ENCODE measurements around the gene ABCA10. TPM values are rescaled to one million over a fixed set of nuclear protein-coding genes. Genes with fewer than 3 reads are reported as not detected.

The ABCA10 gene
- total RNA-seq, 1 experiment from 2014 or later, result 0.34 TPM

DNA sequence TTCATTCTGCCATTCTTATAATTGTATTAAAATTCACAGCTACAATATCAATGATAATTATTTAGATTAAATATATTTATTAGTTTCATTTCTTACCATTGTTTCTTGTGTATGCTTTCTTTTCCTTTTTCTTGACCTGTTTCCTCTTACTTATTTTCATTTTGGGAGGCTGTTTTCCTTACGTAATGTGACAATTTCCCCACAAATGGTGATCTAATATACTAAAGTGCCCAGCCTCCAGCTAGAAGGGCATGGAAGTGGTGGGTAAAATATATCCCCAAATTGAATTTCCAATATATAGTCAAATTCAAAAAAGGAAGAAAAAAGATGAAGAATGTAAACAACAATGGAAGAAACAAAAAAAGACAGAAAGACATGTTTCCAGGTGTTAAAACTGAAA, 85.5 kb downstream of the ABCA10 start (continued):
- TF ChIP-seq, protein P1, sequence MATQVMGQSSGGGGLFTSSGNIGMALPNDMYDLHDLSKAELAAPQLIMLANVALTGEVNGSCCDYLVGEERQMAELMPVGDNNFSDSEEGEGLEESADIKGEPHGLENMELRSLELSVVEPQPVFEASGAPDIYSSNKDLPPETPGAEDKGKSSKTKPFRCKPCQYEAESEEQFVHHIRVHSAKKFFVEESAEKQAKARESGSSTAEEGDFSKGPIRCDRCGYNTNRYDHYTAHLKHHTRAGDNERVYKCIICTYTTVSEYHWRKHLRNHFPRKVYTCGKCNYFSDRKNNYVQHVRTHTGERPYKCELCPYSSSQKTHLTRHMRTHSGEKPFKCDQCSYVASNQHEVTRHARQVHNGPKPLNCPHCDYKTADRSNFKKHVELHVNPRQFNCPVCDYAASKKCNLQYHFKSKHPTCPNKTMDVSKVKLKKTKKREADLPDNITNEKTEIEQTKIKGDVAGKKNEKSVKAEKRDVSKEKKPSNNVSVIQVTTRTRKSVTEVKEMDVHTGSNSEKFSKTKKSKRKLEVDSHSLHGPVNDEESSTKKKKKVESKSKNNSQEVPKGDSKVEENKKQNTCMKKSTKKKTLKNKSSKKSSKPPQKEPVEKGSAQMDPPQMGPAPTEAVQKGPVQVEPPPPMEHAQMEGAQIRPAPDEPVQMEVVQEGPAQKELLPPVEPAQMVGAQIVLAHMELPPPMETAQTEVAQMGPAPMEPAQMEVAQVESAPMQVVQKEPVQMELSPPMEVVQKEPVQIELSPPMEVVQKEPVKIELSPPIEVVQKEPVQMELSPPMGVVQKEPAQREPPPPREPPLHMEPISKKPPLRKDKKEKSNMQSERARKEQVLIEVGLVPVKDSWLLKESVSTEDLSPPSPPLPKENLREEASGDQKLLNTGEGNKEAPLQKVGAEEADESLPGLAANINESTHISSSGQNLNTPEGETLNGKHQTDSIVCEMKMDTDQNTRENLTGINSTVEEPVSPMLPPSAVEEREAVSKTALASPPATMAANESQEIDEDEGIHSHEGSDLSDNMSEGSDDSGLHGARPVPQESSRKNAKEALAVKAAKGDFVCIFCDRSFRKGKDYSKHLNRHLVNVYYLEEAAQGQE (IDR thresholded peaks at IDR 0.05; ENCODE audit: low read depth), result no peak
- TF ChIP-seq, protein P2, sequence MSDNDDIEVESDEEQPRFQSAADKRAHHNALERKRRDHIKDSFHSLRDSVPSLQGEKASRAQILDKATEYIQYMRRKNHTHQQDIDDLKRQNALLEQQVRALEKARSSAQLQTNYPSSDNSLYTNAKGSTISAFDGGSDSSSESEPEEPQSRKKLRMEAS (IDR thresholded peaks at IDR 0.05), result no peak
- TF ChIP-seq ELF1 (IDR thresholded peaks at IDR 0.05; ENCODE audit: borderline replicate concordance, low read depth), result no peak
- TF ChIP-seq, protein P3, sequence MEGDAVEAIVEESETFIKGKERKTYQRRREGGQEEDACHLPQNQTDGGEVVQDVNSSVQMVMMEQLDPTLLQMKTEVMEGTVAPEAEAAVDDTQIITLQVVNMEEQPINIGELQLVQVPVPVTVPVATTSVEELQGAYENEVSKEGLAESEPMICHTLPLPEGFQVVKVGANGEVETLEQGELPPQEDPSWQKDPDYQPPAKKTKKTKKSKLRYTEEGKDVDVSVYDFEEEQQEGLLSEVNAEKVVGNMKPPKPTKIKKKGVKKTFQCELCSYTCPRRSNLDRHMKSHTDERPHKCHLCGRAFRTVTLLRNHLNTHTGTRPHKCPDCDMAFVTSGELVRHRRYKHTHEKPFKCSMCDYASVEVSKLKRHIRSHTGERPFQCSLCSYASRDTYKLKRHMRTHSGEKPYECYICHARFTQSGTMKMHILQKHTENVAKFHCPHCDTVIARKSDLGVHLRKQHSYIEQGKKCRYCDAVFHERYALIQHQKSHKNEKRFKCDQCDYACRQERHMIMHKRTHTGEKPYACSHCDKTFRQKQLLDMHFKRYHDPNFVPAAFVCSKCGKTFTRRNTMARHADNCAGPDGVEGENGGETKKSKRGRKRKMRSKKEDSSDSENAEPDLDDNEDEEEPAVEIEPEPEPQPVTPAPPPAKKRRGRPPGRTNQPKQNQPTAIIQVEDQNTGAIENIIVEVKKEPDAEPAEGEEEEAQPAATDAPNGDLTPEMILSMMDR (IDR thresholded peaks at IDR 0.05 in 2 of 3, conservative IDR thresholded peaks at IDR 0.05 in 1 of 3; ENCODE audit: borderline replicate concordance in 1 of 3, insufficient read depth in 1 of 3, low read depth in 2 of 3, low read length in 2 of 3), result no peak

DNA sequence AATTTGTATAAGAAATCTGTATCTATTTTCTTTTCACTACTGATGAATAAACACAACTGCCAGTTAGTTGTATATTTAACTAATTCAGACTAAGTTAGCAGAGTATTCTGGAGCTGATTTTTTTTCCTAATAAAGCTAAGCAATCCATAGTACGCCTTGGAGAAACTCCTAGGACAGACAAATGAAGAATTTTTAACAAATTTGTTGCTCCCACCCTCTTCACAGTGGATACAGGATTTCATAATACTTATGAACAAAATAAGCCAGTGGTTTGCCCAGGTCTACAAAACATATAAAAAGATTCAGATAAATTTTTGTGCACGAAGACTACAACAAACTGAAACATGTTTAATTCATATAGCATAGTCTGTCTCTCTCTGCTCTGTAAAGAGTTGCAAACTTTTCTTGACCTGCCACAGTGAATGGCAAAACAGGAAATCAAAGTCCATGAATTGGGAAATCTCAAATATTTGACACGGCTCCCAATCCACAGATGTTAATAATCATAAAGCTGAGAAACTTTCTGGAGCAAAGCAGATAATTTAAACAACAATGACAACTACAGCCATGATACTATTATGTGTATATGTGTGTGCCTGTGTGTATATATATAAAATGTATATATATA, 86.3 kb downstream of the ABCA10 start:
- H2AFZ ChIP-seq (ENCODE audit: low read depth, low read length, poor library complexity, severe bottlenecking), result peak overlapping the region; percentile 13
- ATAC-seq (no peak), DNase-seq (ENCODE audit: low read depth, low spot score) (no peak)
- no peak overlapping the region for H3K4me2 ChIP-seq (ENCODE audit: low read length)
- H3K27ac ChIP-seq (ENCODE audit: low read depth, low read length), result no peak overlapping the region
- intact Hi-C loops (cut with micrococcal nuclease), result no loop called here
- no peaks in the 10 kb centered on the region for H3K36me3 ChIP-seq (ENCODE audit: control insufficient read depth in 1 of 2, insufficient read depth in 2 of 2, low read length in 2 of 2)
- H3K9me2 ChIP-seq (ENCODE audit: insufficient read depth), result no peaks in the 10 kb centered on the region
- H3K4me3 ChIP-seq (replicated peaks in 1 of 2; ENCODE audit: low read depth in 1 of 2, low read length in 2 of 2), result no peak overlapping the region
- H3K9me3 ChIP-seq (ENCODE audit: control insufficient read depth in 1 of 2, insufficient read depth in 1 of 2, low read depth in 1 of 2, low read length in 2 of 2), result no peaks in the 10 kb centered on the region
- POLR2A ChIA-PET, result no interaction called here
- no peak for TF ChIP-seq TCF7L2 (IDR thresholded peaks at IDR 0.05; ENCODE audit: borderline replicate concordance, extremely low read depth, insufficient read depth, insufficient read length)
- TF ChIP-seq POLR2AphosphoS5 (IDR thresholded peaks at IDR 0.05; ENCODE audit: low read depth, low read length), result no peak
- no peak for TF ChIP-seq SIN3A (IDR thresholded peaks at IDR 0.05; ENCODE audit: low read depth)
- TF ChIP-seq, protein P3 (IDR thresholded peaks at IDR 0.05 in 2 of 3, conservative IDR thresholded peaks at IDR 0.05 in 1 of 3; ENCODE audit: borderline replicate concordance in 1 of 3, insufficient read depth in 1 of 3, low read depth in 2 of 3, low read length in 2 of 3), result no peak
- TF ChIP-seq JUND (IDR thresholded peaks at IDR 0.05), result no peak
- no peak for TF ChIP-seq CBX3 (IDR thresholded peaks at IDR 0.05; ENCODE audit: low read depth)
- TF ChIP-seq ELF1 (IDR thresholded peaks at IDR 0.05; ENCODE audit: borderline replicate concordance, low read depth), result no peak
- no peak for TF ChIP-seq EZH2phosphoT487 (IDR thresholded peaks at IDR 0.05; ENCODE audit: borderline replicate concordance)
- no peak for TF ChIP-seq EGR1 (IDR thresholded peaks at IDR 0.05; ENCODE audit: low read depth)
- TF ChIP-seq ZFX (IDR thresholded peaks at IDR 0.05), result no peak
- TF ChIP-seq, protein P4, sequence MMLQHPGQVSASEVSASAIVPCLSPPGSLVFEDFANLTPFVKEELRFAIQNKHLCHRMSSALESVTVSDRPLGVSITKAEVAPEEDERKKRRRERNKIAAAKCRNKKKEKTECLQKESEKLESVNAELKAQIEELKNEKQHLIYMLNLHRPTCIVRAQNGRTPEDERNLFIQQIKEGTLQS (IDR thresholded peaks at IDR 0.05), result no peak
- TF ChIP-seq, protein P2 (IDR thresholded peaks at IDR 0.05), result no peak
- TF ChIP-seq CEBPB (IDR thresholded peaks at IDR 0.05; ENCODE audit: low read depth), result no peak
- TF ChIP-seq SRF (IDR thresholded peaks at IDR 0.05; ENCODE audit: low read depth), result no peak
- no TSS peak for BruUV-seq (replicated peaks)
- H3K79me2 ChIP-seq (ENCODE audit: insufficient read depth, low read length), result no peaks in the 10 kb centered on the region
- CTCF ChIA-PET, result no interaction called here
- H3K9ac ChIP-seq (ENCODE audit: low read length), result no peak overlapping the region
- H3K4me1 ChIP-seq (ENCODE audit: control insufficient read depth in 1 of 2, insufficient read depth in 2 of 2, low read length in 2 of 2), result no peaks in the 10 kb centered on the region
- RAD21 ChIA-PET (ENCODE audit: low non-redundant PET in 1 of 2, low total read pairs in 2 of 2, uncharacterized antibody in 2 of 2, unreplicated experiment in 2 of 2), result no interaction called here
- H4K20me1 ChIP-seq (ENCODE audit: insufficient read depth), result no peaks in the 10 kb centered on the region
- no peaks in the 10 kb centered on the region for H3K27me3 ChIP-seq (ENCODE audit: insufficient read depth, low read length)
